Body of pancreas (tissue), 4 donors: Measurements from ENCODE around the gene PARM1. TPM values are rescaled to one million over a fixed set of nuclear protein-coding genes. Genes with fewer than 3 reads are reported as not detected.
A peak's percentile ranks its signal among the peaks of the same experiment; 100 is the strongest.

Experiments used
- ATAC-seq: fragments of 150-250 bp; one replicate; pipeline ENCODE4 v1.9.1; 2016
- DNase-seq, 4 donors: peaks; one replicate each; pipeline ENCODE4 v3.0.0-alpha.2; 2019
- H3K27ac ChIP-seq, 4 donors: fragments of 200-600 bp; sonication (generic); 1 replicate in 3 of 4; 2 replicates in 1 of 4; pipeline versions ENCODE4 v1.5.1 to v1.6.1; 2016 to 2019; ENCODE audit warnings: mild to moderate bottlenecking in 1 of 4, mixed read lengths in 1 of 4, moderate library complexity in 1 of 4
- H3K27me3 ChIP-seq, 2 donors: fragments of 200-600 bp; sonication (generic); one replicate each; pipeline ENCODE4 v1.6.0; 2016; ENCODE audit warnings: mild to moderate bottlenecking in 1 of 2
- H3K36me3 ChIP-seq, 2 donors: fragments of 200-600 bp; sonication (generic); replicated peaks in 1 of 2; 2 replicates each; pipeline ENCODE4 v1.5.1; 2016; ENCODE audit warnings: low read depth in 2 of 2; ENCODE audit not compliant: insufficient read depth in 1 of 2
- H3K4me1 ChIP-seq: fragments of 200-600 bp; sonication (generic); one replicate; pipeline ENCODE4 v1.6.0; 2016
- H3K4me3 ChIP-seq, 2 donors: fragments of 200-600 bp; sonication (generic); 1 replicate in 1 of 2; 2 replicates in 1 of 2; pipeline ENCODE4 v1.5.1; 2016 to 2019
- H3K9me3 ChIP-seq, 3 donors: fragments of 200-600 bp; sonication (generic); 1 replicate in 2 of 3; 2 replicates in 1 of 3; pipeline ENCODE4 v1.5.1; 2016
- CTCF ChIP-seq, 7 experiments: fragments of 450-650 bp in 4 of 7; fragments of 200-600 bp in 3 of 7; sonication (generic) in 3 of 7; IDR thresholded peaks; one replicate each; pipeline ENCODE4 v1.5.1; 2016 to 2019; ENCODE audit warnings: antibody characterized with exemption in 7 of 7
- POLR2A ChIP-seq, 3 donors: fragments of 450-650 bp; IDR thresholded peaks; one replicate each; pipeline ENCODE4 v1.6.1; 2016; ENCODE audit warnings: antibody characterized with exemption in 3 of 3, mild to moderate bottlenecking in 2 of 3
- WGBS, 2 donors: methylation state at CpG; one replicate each; pipeline ENCODE4 v1.1.5; 2017; 5-methylcytosine and 5-hydroxymethylcytosine counted together
- intact Hi-C: fragments of 100-400 bp; cut with DNase I; formaldehyde crosslinking; loops from one replicate; pipeline ENCODE4 v1.15.1; 2023
- total RNA-seq, 2 donors: library from RNA; depleted of rRNA; stranded (reverse); fragments of >200 nt; gene quantifications; one replicate each; pipeline ENCODE4 v1.1.0, GENCODE V29; 2016

PARM1 gene
- total RNA-seq, 2 donors from 2014 or later, result 21.0 to 28.7 TPM

- H3K4me3 ChIP-seq, result no peak overlapping the region
- WGBS, 2 donors, result 47 to 50% methylated on average over 3 of the region's 3 CpGs
- TF ChIP-seq POLR2A (IDR thresholded peaks at IDR 0.05) (no peak), CTCF (IDR thresholded peaks at IDR 0.05) (no peak)
- peaks cover 55% of the 10 kb centered on the region for H3K4me1 ChIP-seq
- intact Hi-C loops, result no loop called here
- no peaks in the 10 kb centered on the region for H3K27me3 ChIP-seq
- ATAC-seq, result peak; percentile 64
- peak; percentile 36 to 79 (median 68) for DNase-seq
- no peaks in the 10 kb centered on the region for H3K9me3 ChIP-seq
- no peaks in the 10 kb centered on the region for H3K36me3 ChIP-seq
- H3K27ac ChIP-seq, result peak overlapping the region in 3 of 4 donors; percentile 37 to 80 (median 69)
Measured at GRCh38 chr4:75030649-75031235, 97.8 kb downstream of the PARM1 start.

GRCh38 chr4:75031775-75032174, 98.9 kb downstream of the PARM1 start:
- Histone ChIP-seq H3K4me1 (peaks cover 50% of the 10 kb centered on the region), H3K4me3 (no peak overlapping the region), H3K36me3 (no peaks in the 10 kb centered on the region), H3K9me3 (no peaks in the 10 kb centered on the region), H3K27me3 (no peaks in the 10 kb centered on the region), H3K27ac (peak overlapping the region in 1 of 4 donors; percentile 23)
- ATAC-seq (no peak), DNase-seq (no peak)
- intact Hi-C loops, result no loop called here
- TF ChIP-seq POLR2A (IDR thresholded peaks at IDR 0.05) (no peak), CTCF (IDR thresholded peaks at IDR 0.05) (no peak)
- 56 to 75% methylated on average over 1 of the region's 1 CpG for WGBS, 2 donors

GRCh38 chr4:75034523-75034922, 101.6 kb downstream of the PARM1 start:
- DNase-seq (no peak), ATAC-seq (no peak)
- Histone ChIP-seq H3K4me1 (peaks cover 25% of the 10 kb centered on the region), H3K36me3 (no peaks in the 10 kb centered on the region), H3K27me3 (no peaks in the 10 kb centered on the region), H3K4me3 (no peak overlapping the region), H3K9me3 (no peaks in the 10 kb centered on the region), H3K27ac (no peak overlapping the region)
- 76 to 80% methylated on average over 3 of the region's 3 CpGs for WGBS, 2 donors
- TF ChIP-seq CTCF (IDR thresholded peaks at IDR 0.05), result no peak
- TF ChIP-seq POLR2A (IDR thresholded peaks at IDR 0.05), result no peak
- intact Hi-C loops, result no loop called here

DNA sequence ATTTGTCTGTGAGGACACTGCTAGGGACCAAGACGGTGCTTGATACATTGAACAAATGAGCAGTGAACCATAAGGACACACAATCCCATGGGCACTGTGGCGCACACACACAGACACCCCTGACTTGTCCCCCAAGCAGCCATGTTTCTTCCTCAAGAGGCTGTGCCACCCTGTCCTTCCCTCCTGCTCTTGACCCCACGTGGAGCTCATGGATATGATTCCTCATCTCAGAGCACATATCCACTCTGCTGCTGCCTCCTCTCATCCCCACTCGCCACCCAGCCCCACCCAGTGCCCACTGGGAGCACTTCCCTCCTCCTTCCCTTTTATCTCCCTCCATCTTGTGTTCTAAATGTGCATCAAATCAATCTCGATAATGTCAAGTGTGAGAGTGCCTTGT, 102.4 kb downstream of the PARM1 start:
- no peak overlapping the region for H3K4me3 ChIP-seq
- WGBS, 2 donors, result 72 to 86% methylated on average over 5 of the region's 5 CpGs
- H3K36me3 ChIP-seq, result no peaks in the 10 kb centered on the region
- H3K9me3 ChIP-seq, result no peaks in the 10 kb centered on the region
- H3K27ac ChIP-seq, result no peak overlapping the region
- DNase-seq, result no peak
- H3K4me1 ChIP-seq, result peaks cover 17% of the 10 kb centered on the region
- no peaks in the 10 kb centered on the region for H3K27me3 ChIP-seq
- no peak for TF ChIP-seq POLR2A (IDR thresholded peaks at IDR 0.05)
- TF ChIP-seq CTCF (IDR thresholded peaks at IDR 0.05), result no peak
- intact Hi-C loops, result no loop called here
- no peak for ATAC-seq
